ENCODE data around the gene UPK3A. TPM values are rescaled to one million over a fixed set of nuclear protein-coding genes. Genes with fewer than 3 reads are reported as not detected.

The UPK3A gene
- total RNA-seq, 1 donor: not detected

GRCh38 chr22:45237065-45237990 lies 47.4 kb upstream of the UPK3A start:
- H3K27me3 ChIP-seq (ENCODE audit: insufficient read depth, low read length): no peaks in the 10 kb centered on the region
- no peaks in the 10 kb centered on the region for H3K9me3 ChIP-seq (ENCODE audit: low read depth, low read length)
- no peak for TF ChIP-seq CTCF (IDR thresholded peaks at IDR 0.05; ENCODE audit: extremely low read depth, low read depth, low read length)
- H3K4me3 ChIP-seq (ENCODE audit: insufficient read depth, low read length): no peak overlapping the region
- H3K27ac ChIP-seq (ENCODE audit: low read depth, low read length): no peak overlapping the region
- H3K79me2 ChIP-seq (ENCODE audit: insufficient read depth, low read length): peaks cover 32% of the 10 kb centered on the region
- DNase-seq (ENCODE audit: insufficient read length, low spot score, missing footprints): peak; percentile 63
- no peak overlapping the region for H3K4me2 ChIP-seq (ENCODE audit: insufficient read depth, low read length)
- H3K4me1 ChIP-seq (ENCODE audit: insufficient read depth, low read length): peaks cover 7% of the 10 kb centered on the region
- no peak overlapping the region for H2AFZ ChIP-seq (ENCODE audit: low read length)
- H3K36me3 ChIP-seq (ENCODE audit: insufficient read depth, low read length): no peaks in the 10 kb centered on the region
- peaks cover 40% of the 10 kb centered on the region for H4K20me1 ChIP-seq (ENCODE audit: insufficient read depth, low read length)

- no peak overlapping the region for H3K4me2 ChIP-seq (ENCODE audit: insufficient read depth, low read length)
- H3K4me1 ChIP-seq (ENCODE audit: insufficient read depth, low read length): peaks cover 7% of the 10 kb centered on the region
- no peaks in the 10 kb centered on the region for H3K9me3 ChIP-seq (ENCODE audit: low read depth, low read length)
- TF ChIP-seq CTCF (IDR thresholded peaks at IDR 0.05; ENCODE audit: extremely low read depth, low read depth, low read length): no peak
- peaks cover 32% of the 10 kb centered on the region for H3K79me2 ChIP-seq (ENCODE audit: insufficient read depth, low read length)
- no peak for DNase-seq (ENCODE audit: insufficient read length, low spot score, missing footprints)
- H4K20me1 ChIP-seq (ENCODE audit: insufficient read depth, low read length): peaks cover 35% of the 10 kb centered on the region
- H3K27ac ChIP-seq (ENCODE audit: low read depth, low read length): no peak overlapping the region
- H3K4me3 ChIP-seq (ENCODE audit: insufficient read depth, low read length): no peak overlapping the region
- no peaks in the 10 kb centered on the region for H3K36me3 ChIP-seq (ENCODE audit: insufficient read depth, low read length)
- H2AFZ ChIP-seq (ENCODE audit: low read length): no peak overlapping the region
- no peaks in the 10 kb centered on the region for H3K27me3 ChIP-seq (ENCODE audit: insufficient read depth, low read length)
These were observed 46.4 kb upstream of the UPK3A start for GRCh38 chr22:45238076-45238956.

GRCh38 chr22:45238957-45239680 lies 45.6 kb upstream of the UPK3A start:
- no peak overlapping the region for H2AFZ ChIP-seq (ENCODE audit: low read length)

More at GRCh38 chr22:45238957-45239680, 45.6 kb upstream of the UPK3A start:
- DNase-seq (ENCODE audit: insufficient read length, low spot score, missing footprints): peak; percentile 87
- H3K27me3 ChIP-seq (ENCODE audit: insufficient read depth, low read length): no peaks in the 10 kb centered on the region
- peak overlapping the region; percentile 86 for H3K4me2 ChIP-seq (ENCODE audit: insufficient read depth, low read length)
- peaks cover 7% of the 10 kb centered on the region for H3K4me1 ChIP-seq (ENCODE audit: insufficient read depth, low read length)
- H4K20me1 ChIP-seq (ENCODE audit: insufficient read depth, low read length): peaks cover 35% of the 10 kb centered on the region
- H3K4me3 ChIP-seq (ENCODE audit: insufficient read depth, low read length): peak overlapping the region; percentile 83
- no peak for TF ChIP-seq CTCF (IDR thresholded peaks at IDR 0.05; ENCODE audit: extremely low read depth, low read depth, low read length)
- peaks cover 32% of the 10 kb centered on the region for H3K79me2 ChIP-seq (ENCODE audit: insufficient read depth, low read length)
- H3K36me3 ChIP-seq (ENCODE audit: insufficient read depth, low read length): no peaks in the 10 kb centered on the region
- H3K27ac ChIP-seq (ENCODE audit: low read depth, low read length): no peak overlapping the region
- no peaks in the 10 kb centered on the region for H3K9me3 ChIP-seq (ENCODE audit: low read depth, low read length)

Measured in osteoblast (primary cell).